SK-N-MC (cell line): ENCODE data around the gene KLK7.

ENCODE experiments used
- DNase-seq: peaks from one replicate; pipeline ENCODE4 v3.0.0-alpha.2; 2011; ENCODE audit warnings: low read depth, low spot score
- H3K27ac ChIP-seq: fragments of 200-600 bp; sonication (generic); 2 replicates; pipeline ENCODE4 v1.5.1; 2016; ENCODE audit warnings: mixed run types
- H3K36me3 ChIP-seq: fragments of 200-600 bp; sonication (generic); 2 replicates; pipeline ENCODE4 v1.6.1; 2017; ENCODE audit warnings: antibody characterized with exemption, low read length, mixed read lengths; ENCODE audit not compliant: insufficient read depth
- H3K4me3 ChIP-seq: fragments of 200-600 bp; sonication (generic); 2 replicates; pipeline ENCODE4 v1.5.1; 2016
- H3K9ac ChIP-seq: fragments of 200-600 bp; sonication (generic); 2 replicates; pipeline ENCODE4 v1.8.0; 2017; ENCODE audit warnings: mixed run types, mixed read lengths; ENCODE audit not compliant: insufficient read length
- H3K9me3 ChIP-seq: fragments of 200-600 bp; sonication (generic); 2 replicates; pipeline ENCODE4 v1.6.1; 2017; ENCODE audit warnings: low read depth, mild to moderate bottlenecking, antibody characterized with exemption, low read length, moderate library complexity, mixed read lengths
- EZH2 ChIP-seq: fragments of 200-600 bp; sonication (generic); IDR thresholded peaks from one replicate; pipeline ENCODE4 v1.6.1; 2017; ENCODE audit warnings: antibody characterized with exemption
- FOXP2 ChIP-seq: optimal IDR thresholded peaks from 2 replicates; pipeline ENCODE3; 2011; ENCODE audit warnings: mild to moderate bottlenecking, moderate library complexity; ENCODE audit not compliant: insufficient read depth; ENCODE audit errors: extremely low read length, control extremely low read depth
- POLR2AphosphoS5 ChIP-seq: IDR thresholded peaks from 2 replicates; pipeline ENCODE4 v1.6.1; 2012; ENCODE audit warnings: mild to moderate bottlenecking, low read depth, low read length, borderline replicate concordance

KLK7 gene

DNA sequence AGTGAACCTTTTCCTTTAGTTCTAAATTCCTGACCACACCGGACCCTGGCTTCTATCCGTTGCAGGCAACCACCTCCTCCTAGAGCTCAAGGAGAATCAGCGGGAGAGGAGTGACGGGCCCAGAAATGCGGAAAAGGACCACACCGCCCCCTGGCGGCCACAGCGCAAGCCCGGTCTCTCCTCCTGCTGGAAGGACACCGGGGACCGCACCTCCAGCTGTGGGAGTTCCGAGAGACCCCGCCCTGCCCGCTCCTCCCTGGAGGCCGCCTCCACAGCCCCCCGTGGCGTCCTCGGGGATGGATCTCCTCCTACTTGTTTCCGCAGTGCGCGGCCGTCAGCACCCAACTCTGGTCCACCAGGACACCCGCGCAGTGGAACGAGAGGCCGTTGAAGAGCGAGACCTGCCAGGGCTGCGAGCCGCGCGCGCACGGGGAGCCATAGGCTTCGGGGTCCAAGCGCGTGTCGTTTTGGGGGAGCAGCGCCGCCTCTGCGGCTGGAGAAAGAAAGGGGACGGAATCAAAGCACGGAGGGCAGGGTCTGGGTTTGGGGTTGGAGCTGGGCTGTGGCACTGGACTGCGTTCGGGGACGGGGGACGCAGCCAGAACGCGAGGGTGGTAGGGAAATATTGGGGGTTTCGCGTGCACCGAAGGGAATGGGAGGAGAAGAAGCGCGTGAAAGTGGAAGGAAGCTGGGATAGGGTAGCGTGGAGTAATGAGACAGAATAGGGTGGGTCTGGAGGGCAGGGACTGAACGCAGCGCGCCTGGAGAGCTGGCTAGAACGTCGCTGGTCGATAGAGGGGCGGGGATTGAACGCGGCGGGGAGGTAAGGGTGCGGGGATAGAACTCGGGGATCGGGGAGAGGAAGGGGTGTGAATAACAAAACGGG is 33.3 kb upstream of the KLK7 start:
- Histone ChIP-seq H3K27ac (no peak overlapping the region), H3K36me3 (no peaks in the 10 kb centered on the region), H3K4me3 (0 out of 2 replicates have a peak overlapping the region, but pooled peaks have one; percentile 22), H3K9ac (no peak overlapping the region), H3K9me3 (no peaks in the 10 kb centered on the region)
- TF ChIP-seq EZH2 (peak; percentile 71), POLR2AphosphoS5 (no peak), FOXP2 (no peak)
- no peak for DNase-seq

- no peaks in the 10 kb centered on the region for H3K36me3 ChIP-seq
- no peak overlapping the region for H3K27ac ChIP-seq
- no peak for DNase-seq
- TF ChIP-seq FOXP2 = no peak
- TF ChIP-seq POLR2AphosphoS5 = no peak
- no peak for TF ChIP-seq EZH2
- no peaks in the 10 kb centered on the region for H3K9me3 ChIP-seq
- no peak overlapping the region for H3K9ac ChIP-seq
- no peak overlapping the region for H3K4me3 ChIP-seq
Observed at GRCh38 chr19:51015691-51016267, 32.1 kb upstream of the KLK7 start.

GRCh38 chr19:51014242-51014641 is 30.5 kb upstream of the KLK7 start:
- H3K36me3 ChIP-seq = no peaks in the 10 kb centered on the region
- H3K9me3 ChIP-seq = no peaks in the 10 kb centered on the region
- no peak overlapping the region for H3K27ac ChIP-seq
- H3K4me3 ChIP-seq = no peak overlapping the region
- H3K9ac ChIP-seq = no peak overlapping the region
- TF ChIP-seq FOXP2 (no peak), POLR2AphosphoS5 (no peak), EZH2 (no peak)
- DNase-seq = no peak

DNA sequence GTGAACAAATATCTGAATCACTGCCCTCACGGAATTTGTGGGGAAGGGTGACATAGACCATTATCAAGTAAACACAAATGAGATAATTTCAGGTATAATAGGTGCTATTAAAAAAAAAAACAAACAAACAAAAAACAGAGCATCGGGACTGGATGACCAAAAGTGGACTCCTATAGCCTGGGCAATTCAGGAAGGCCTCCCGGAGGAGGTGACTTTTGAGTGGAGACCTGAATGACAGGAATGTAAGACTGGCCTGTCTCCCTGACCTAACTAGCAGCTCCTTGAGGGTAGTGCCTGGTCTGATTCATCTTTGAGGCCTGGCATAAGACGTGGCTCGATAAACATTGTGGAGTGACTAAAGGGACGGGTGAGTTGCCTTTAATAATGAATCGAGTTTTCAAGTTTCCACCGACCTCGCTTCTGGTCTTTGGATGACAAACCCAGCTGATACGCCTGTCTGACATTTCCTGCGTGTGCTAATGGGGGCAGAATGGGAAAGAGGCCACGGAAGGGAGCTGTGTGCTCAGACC is 29.0 kb upstream of the KLK7 start:
- DNase-seq = no peak
- Histone ChIP-seq H3K9me3 (no peaks in the 10 kb centered on the region), H3K27ac (no peak overlapping the region), H3K36me3 (no peaks in the 10 kb centered on the region), H3K4me3 (no peak overlapping the region), H3K9ac (no peak overlapping the region)
- TF ChIP-seq POLR2AphosphoS5 (no peak), EZH2 (no peak), FOXP2 (no peak)

DNA sequence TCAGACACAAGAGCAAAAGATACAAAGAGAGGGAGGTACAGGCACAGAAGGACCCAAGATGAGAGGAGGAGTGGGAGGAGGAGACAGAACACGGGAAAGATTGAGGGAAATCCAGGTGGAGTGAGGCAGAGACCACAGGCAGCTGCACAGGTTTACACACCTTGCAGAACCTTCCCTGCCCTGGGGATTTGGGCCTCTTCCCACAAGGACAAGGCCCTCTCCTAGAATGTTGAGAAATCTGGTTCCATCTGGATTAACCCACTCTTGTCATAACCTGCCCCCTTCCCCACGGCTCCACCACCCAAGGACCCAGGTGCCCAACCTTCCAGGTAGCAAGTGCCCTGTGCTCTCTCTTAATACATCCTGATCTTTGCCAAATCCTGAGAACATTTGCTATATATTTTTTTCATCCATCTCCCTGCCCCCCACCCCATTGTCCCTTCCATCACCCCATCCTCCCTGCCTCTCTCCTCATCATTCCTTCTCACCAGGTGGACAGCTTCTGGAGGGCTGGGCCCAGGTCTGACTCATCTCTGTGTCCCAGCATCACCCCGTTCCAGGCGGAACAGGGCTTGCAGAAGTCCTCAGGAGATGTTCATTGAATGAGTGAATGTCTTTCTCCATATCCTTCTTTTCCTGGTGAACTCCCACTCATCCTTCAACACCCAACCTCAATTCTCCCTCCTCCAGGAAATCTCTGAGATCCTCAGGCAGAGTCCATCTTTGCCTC is 26.5 kb upstream of the KLK7 start:
- no peak for DNase-seq
- Histone ChIP-seq H3K9ac (no peak overlapping the region), H3K36me3 (no peaks in the 10 kb centered on the region), H3K9me3 (no peaks in the 10 kb centered on the region), H3K27ac (no peak overlapping the region), H3K4me3 (no peak overlapping the region)
- TF ChIP-seq POLR2AphosphoS5 (no peak), EZH2 (no peak), FOXP2 (no peak)

DNA sequence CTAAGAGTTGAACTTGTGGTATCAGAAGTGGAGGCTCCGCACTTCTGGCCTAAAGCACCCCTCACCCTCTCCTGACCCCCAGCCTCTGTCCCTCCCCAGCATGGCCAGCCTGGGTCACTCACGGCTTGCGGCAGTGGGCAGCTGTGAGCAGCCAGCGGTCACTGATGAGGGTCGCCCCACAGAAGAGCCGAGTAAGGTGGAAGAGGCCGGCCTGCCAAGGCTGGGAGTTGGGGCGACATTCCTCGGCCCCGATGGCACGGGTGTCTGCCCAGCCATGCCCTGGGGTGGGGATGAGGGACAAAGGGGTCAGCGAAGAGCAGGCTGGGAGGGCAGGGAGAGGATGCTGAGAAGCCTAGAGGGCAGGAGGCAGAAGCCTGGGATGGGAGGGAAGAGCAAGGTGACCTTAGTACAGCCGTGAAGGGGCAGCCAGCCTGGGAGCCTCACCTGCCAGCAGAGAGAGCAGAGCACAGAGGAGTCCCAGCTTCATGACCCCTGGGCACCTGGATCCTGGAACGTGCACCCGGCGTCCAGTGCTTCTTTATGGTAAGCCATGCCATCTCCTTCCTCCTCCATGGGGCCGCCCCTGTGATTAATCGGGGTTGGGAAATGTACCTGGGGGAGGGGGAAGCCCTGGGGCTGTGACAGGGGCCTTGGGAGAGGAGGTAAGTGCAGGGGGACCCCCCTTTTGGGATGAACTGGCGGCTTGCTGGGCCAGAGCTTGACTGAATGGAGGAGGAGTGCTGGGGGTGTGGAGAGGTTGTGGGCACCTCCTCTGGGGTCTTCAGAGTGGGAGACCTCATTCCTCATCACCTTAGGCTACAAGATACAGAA is 25.6 kb upstream of the KLK7 start:
- Histone ChIP-seq H3K36me3 (no peaks in the 10 kb centered on the region), H3K4me3 (no peak overlapping the region), H3K9ac (no peak overlapping the region), H3K9me3 (no peaks in the 10 kb centered on the region), H3K27ac (no peak overlapping the region)
- DNase-seq = no peak
- TF ChIP-seq EZH2 (no peak), POLR2AphosphoS5 (no peak)

DNA sequence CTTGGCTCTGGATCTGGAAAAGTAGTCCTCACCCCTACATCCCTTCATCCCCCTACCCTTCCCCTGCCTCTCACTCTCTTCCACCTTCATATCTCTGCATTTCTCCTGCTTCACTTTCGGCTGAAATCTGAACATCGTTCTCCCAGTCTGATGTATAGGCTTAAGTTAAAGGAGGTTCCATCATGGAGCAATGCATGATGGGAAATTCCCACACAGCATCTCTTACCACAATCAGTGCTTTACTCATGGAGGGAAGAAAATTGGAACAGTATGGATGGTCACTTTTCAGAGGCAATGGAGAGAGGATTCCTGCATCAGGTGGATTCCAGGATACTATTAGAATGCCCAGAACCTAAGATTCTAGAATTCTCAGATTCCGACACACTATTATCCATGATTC is 23.8 kb upstream of the KLK7 start:
- H3K27ac ChIP-seq = no peak overlapping the region
- H3K4me3 ChIP-seq = no peak overlapping the region
- H3K9ac ChIP-seq = no peak overlapping the region
- TF ChIP-seq EZH2 (no peak), FOXP2 (no peak), POLR2AphosphoS5 (no peak)
- no peak for DNase-seq
- no peaks in the 10 kb centered on the region for H3K9me3 ChIP-seq
- no peaks in the 10 kb centered on the region for H3K36me3 ChIP-seq

DNA sequence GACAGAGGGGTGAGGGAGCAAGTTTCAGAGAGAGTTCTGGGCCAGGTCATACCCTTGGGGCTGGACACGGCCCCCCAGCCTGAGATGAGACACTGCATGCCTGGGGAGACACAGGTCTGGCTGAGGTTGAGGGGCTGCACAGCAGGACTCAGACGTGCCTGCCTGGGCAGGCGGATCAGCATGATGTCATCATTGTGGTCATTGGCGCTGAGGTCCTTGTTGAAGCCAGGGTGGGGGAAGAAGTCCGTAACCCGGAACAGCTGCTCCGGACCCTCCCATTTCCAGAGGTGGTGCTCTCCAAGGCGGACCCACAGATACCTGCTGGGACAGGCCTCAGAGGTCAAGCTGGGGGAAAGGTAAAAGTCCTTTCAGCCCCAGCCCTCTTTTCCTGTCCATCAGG is 22.7 kb upstream of the KLK7 start:
- H3K27ac ChIP-seq = no peak overlapping the region
- H3K36me3 ChIP-seq = no peaks in the 10 kb centered on the region
- no peak for DNase-seq
- TF ChIP-seq FOXP2 (no peak), POLR2AphosphoS5 (no peak), EZH2 (no peak)
- no peak overlapping the region for H3K9ac ChIP-seq
- H3K4me3 ChIP-seq = no peak overlapping the region
- H3K9me3 ChIP-seq = no peaks in the 10 kb centered on the region
